CD4-positive, alpha-beta T cell (primary cell): ENCODE results near the gene RCAN3. TPM values are rescaled to one million over a fixed set of nuclear protein-coding genes. Genes with fewer than 3 reads are reported as not detected.

Source experiments
- ATAC-seq: fragments of 200-7000 bp; cut with Tn5 transposase; one replicate; pipeline ENCODE4 v1.10.0; 2022; ENCODE audit warnings: mild to moderate bottlenecking; ENCODE audit not compliant: poor library complexity
- CTCF ChIA-PET: fragments of 350-600 bp; sonication (Branson Sonifier 250); formaldehyde crosslinking; loops from one replicate; lab custom pipeline; 2021; ENCODE audit warnings: antibody characterized with exemption, inconsistent platforms; lab: Charles Lee
- POLR2A ChIA-PET: fragments of 350-600 bp; sonication (Branson Sonifier 250); formaldehyde crosslinking; loops from one replicate; lab custom pipeline; 2021; ENCODE audit warnings: antibody characterized with exemption, inconsistent platforms; lab: Charles Lee
- DNase-seq, 14 experiments: peaks; one replicate each; pipeline ENCODE4 v3.0.0-alpha.2; 2013 to 2020; ENCODE audit warnings: mixed read lengths in 2 of 14
- H3K27ac ChIP-seq, 2 donors: one replicate each; pipeline versions ENCODE4 v1.5.1 to v1.7.0; 2013; ENCODE audit warnings: low read length in 2 of 2, low read depth in 1 of 2, mild to moderate bottlenecking in 1 of 2
- H3K27me3 ChIP-seq, 2 experiments: 1 replicate in 1 of 2; 2 replicates in 1 of 2; pipeline versions ENCODE4 v1.6.1 to v1.7.0; 2013; ENCODE audit warnings: low read length in 2 of 2, control low read depth in 1 of 2, mild to moderate bottlenecking in 1 of 2, moderate library complexity in 1 of 2; ENCODE audit not compliant: insufficient read depth in 2 of 2, control insufficient read depth in 1 of 2
- H3K36me3 ChIP-seq: one replicate; pipeline ENCODE4 v1.6.1; 2013; ENCODE audit warnings: low read length, control low read depth; ENCODE audit not compliant: insufficient read depth
- H3K4me1 ChIP-seq: one replicate; pipeline ENCODE4 v1.6.1; 2013; ENCODE audit warnings: low read length, control low read depth; ENCODE audit not compliant: insufficient read depth
- H3K4me3 ChIP-seq: one replicate; pipeline ENCODE4 v1.5.1; 2013; ENCODE audit warnings: mild to moderate bottlenecking, low read length, moderate library complexity
- H3K9me3 ChIP-seq, 2 experiments: 1 replicate in 1 of 2; 2 replicates in 1 of 2; pipeline versions ENCODE4 v1.6.1 to v1.7.0; 2013; ENCODE audit warnings: low read length in 2 of 2, mild to moderate bottlenecking in 2 of 2, control low read depth in 1 of 2, moderate library complexity in 1 of 2; ENCODE audit not compliant: control insufficient read depth in 1 of 2, insufficient read depth in 1 of 2
- H3K27ac Mint-ChIP-seq: one replicate; pipeline ENCODE4 v1.8.0; 2020; ENCODE audit warnings: mixed read lengths
- H3K27me3 Mint-ChIP-seq: one replicate; pipeline ENCODE4 v1.8.0; 2021; ENCODE audit warnings: mixed read lengths
- H3K36me3 Mint-ChIP-seq: one replicate; pipeline ENCODE4 v1.8.0; 2021; ENCODE audit warnings: low read depth, mixed read lengths
- H3K4me1 Mint-ChIP-seq: one replicate; pipeline ENCODE4 v1.8.0; 2021; ENCODE audit warnings: low read depth, mixed read lengths
- H3K4me3 Mint-ChIP-seq: one replicate; pipeline ENCODE4 v1.8.0; 2020; ENCODE audit warnings: mild to moderate bottlenecking, mixed read lengths
- H3K9me3 Mint-ChIP-seq: one replicate; pipeline ENCODE4 v1.8.0; 2020; ENCODE audit warnings: mixed read lengths
- CTCF ChIP-seq: fragments of 200-600 bp; IDR thresholded peaks from one replicate; pipeline ENCODE4 v1.8.0; 2022; ENCODE audit warnings: antibody characterized with exemption, mild to moderate bottlenecking
- intact Hi-C, 2 experiments: fragments of 100-400 bp; cut with DNase I in 1 of 2; cut with micrococcal nuclease in 1 of 2; formaldehyde crosslinking; loops; one replicate each; pipeline versions ENCODE4 v1.15.1 to v1.9.0; 2023 to 2025; cut with DNase I, micrococcal nuclease
- total RNA-seq, 174 experiments: library from RNA in 2 of 174; stranded (reverse) in 2 of 174; gene quantifications; one replicate each; pipeline ENCODE4 v1.2.3 and lab custom pipeline; 2021 to 2026

The RCAN3 gene
- total RNA-seq, 2 experiments from 2014 or later = 185 to 191 TPM

DNA sequence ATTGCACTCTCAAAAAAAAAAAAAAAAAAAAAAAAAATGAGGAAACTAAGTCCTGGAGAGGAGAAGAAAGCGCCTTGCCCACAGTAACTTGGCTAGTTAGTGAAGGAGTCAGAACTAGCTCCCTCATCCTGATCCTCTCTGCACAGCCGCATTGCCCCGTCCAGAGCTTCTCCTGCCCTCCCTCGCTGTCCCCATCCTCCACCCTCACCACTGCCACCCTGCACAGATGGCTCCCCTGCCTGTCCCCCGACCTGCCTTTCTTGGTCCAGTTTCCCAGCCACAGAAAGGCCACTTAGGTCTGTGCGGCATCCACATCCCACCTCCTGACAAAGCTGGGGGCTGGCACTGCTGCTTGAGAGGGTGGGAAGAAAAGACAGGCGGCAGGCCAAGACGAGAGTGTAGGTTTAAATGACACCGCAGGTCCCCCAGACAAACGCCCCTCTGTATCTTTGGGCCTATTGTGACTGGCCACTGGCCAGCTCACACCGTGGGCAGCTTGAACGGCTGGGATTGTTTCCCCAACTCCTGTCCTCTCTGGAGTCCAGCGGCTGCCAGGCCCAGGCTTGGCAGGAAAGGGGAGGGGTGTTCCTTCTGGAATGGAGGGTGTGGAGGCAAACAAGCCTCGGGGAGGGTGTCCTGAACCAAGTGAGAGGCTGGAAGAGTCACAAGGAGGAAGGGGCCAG is 73.4 kb downstream of the RCAN3 start:
- ChIA-PET CTCF (interaction anchor here (3.2 kb wide), 1 partner anchor 11 kb away, joined by 9 read pairs; no protein-coding TSS in a partner anchor), POLR2A (interaction anchor here (0.7 kb wide), 1 partner anchor 58 kb away, joined by 3 read pairs; no protein-coding TSS in a partner anchor)
- H3K4me1 Mint-ChIP-seq = no peaks in the 10 kb centered on the region
- Histone ChIP-seq H3K27ac (no peak overlapping the region), H3K27me3 (peaks cover 0 to 2% of the 10 kb centered on the region in 2 experiments), H3K9me3 (peaks cover 0 to 4% of the 10 kb centered on the region in 2 experiments), H3K4me3 (no peak overlapping the region), H3K36me3 (no peaks in the 10 kb centered on the region), H3K4me1 (no peaks in the 10 kb centered on the region)
- no peak for DNase-seq
- intact Hi-C loops = no loop called here
- no peaks in the 10 kb centered on the region for H3K27me3 Mint-ChIP-seq
- no peak overlapping the region for H3K4me3 Mint-ChIP-seq
- TF ChIP-seq CTCF = no peak
- peaks cover 3% of the 10 kb centered on the region for H3K9me3 Mint-ChIP-seq
- no peak for ATAC-seq
- no peak overlapping the region for H3K27ac Mint-ChIP-seq
- H3K36me3 Mint-ChIP-seq = no peaks in the 10 kb centered on the region

GRCh38 chr1:24578846-24579245 is 76.2 kb downstream of the RCAN3 start:
- H3K36me3 ChIP-seq = no peaks in the 10 kb centered on the region
- POLR2A ChIA-PET = no interaction called here
- no peaks in the 10 kb centered on the region for H3K36me3 Mint-ChIP-seq
- H3K9me3 ChIP-seq = peaks cover 0 to 4% of the 10 kb centered on the region in 2 experiments
- no peaks in the 10 kb centered on the region for H3K27me3 Mint-ChIP-seq
- intact Hi-C loops = no loop called here
- no peak overlapping the region for H3K27ac ChIP-seq
- no peaks in the 10 kb centered on the region for H3K4me1 ChIP-seq
- ATAC-seq = no peak
- peaks cover 3% of the 10 kb centered on the region for H3K9me3 Mint-ChIP-seq
- H3K4me3 Mint-ChIP-seq = no peak overlapping the region
- no peak for DNase-seq
- no peak for TF ChIP-seq CTCF
- no peaks in the 10 kb centered on the region for H3K27me3 ChIP-seq
- no peak overlapping the region for H3K27ac Mint-ChIP-seq
- no peaks in the 10 kb centered on the region for H3K4me1 Mint-ChIP-seq
- CTCF ChIA-PET = interaction anchor here (1.2 kb wide), 1 partner anchor 9 kb away, joined by 4 read pairs; no protein-coding TSS in a partner anchor
- no peak overlapping the region for H3K4me3 ChIP-seq

DNA sequence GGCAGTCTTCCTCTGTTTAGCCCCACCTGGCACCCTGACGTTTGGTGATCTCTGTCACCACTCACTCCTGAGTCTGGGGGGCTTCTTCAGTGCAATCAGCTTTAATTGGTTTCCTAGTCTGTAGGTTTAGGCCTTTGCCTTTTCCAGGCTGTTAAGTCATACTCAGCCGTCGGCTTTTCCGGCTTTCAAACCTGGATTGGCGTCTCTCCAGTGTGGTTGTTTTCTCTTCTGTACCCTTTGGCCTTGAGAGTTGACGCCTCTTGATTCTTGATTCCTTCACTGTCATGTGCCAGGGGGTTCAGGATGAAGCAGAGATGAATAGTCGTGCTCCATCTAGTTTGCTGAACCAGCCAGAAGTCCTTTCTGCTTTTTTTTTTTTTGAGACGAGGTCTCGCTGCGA is 78.1 kb downstream of the RCAN3 start:
- Histone ChIP-seq H3K27me3 (no peaks in the 10 kb centered on the region), H3K4me1 (no peaks in the 10 kb centered on the region), H3K4me3 (no peak overlapping the region), H3K27ac (no peak overlapping the region), H3K36me3 (no peaks in the 10 kb centered on the region), H3K9me3 (peaks cover 0 to 4% of the 10 kb centered on the region in 2 experiments)
- Mint-ChIP-seq H3K4me1 (no peaks in the 10 kb centered on the region), H3K4me3 (no peak overlapping the region), H3K36me3 (no peaks in the 10 kb centered on the region), H3K27ac (no peak overlapping the region), H3K9me3 (peaks cover 3% of the 10 kb centered on the region), H3K27me3 (no peaks in the 10 kb centered on the region)
- ChIA-PET CTCF (no interaction called here), POLR2A (no interaction called here)
- TF ChIP-seq CTCF = no peak
- ATAC-seq (no peak), DNase-seq (no peak)
- intact Hi-C loops = loop anchor here in 1 of 2 experiments (10.0 kb wide), 1 partner anchor 54 kb away; no protein-coding TSS in a partner anchor
